Ureter (tissue), 1 donor: ENCODE data around the gene ATP7B. TPM values are rescaled to one million over a fixed set of nuclear protein-coding genes. Genes with fewer than 3 reads are reported as not detected.

ENCODE experiments used
- DNase-seq: peaks from one replicate; pipeline ENCODE4 v3.0.0-alpha.2; 2020; ENCODE audit warnings: low spot score
- total RNA-seq: library from RNA; stranded (reverse); gene quantifications from one replicate; pipeline ENCODE4 v1.2.4, GENCODE V29; 2023
- donor health status: DM: yes; HTN: yes; CAD: no.

Gene ATP7B
- total RNA-seq, 1 donor from 2014 or later, result 9.5 TPM

GRCh38 chr13:51978796-51979556, 32.3 kb downstream of the ATP7B start:
- DNase-seq, result no peak

- no peak for DNase-seq
Observed at GRCh38 chr13:51977625-51978024, 33.6 kb downstream of the ATP7B start.

- no peak for DNase-seq
Observed at GRCh38 chr13:51976890-51977289, 34.4 kb downstream of the ATP7B start.

- DNase-seq, result no peak
Observed at GRCh38 chr13:51976423-51976822, 34.8 kb downstream of the ATP7B start.

- DNase-seq, result no peak
Observed at GRCh38 chr13:51974482-51974881, 36.8 kb downstream of the ATP7B start.

- DNase-seq, result no peak
Observed at GRCh38 chr13:51971520-51972426, 39.5 kb downstream of the ATP7B start.

- DNase-seq, result no peak
Observed at GRCh38 chr13:51970349-51970748, 40.9 kb downstream of the ATP7B start.

- no peak for DNase-seq
Observed at GRCh38 chr13:51967482-51968446, 43.5 kb downstream of the ATP7B start.

GRCh38 chr13:51966186-51966585, 45.1 kb downstream of the ATP7B start:
- DNase-seq, result no peak

GRCh38 chr13:51961493-51962403, 49.5 kb downstream of the ATP7B start:
- DNase-seq, result no peak

- no peak for DNase-seq
Observed at GRCh38 chr13:51960766-51961165, 50.5 kb downstream of the ATP7B start.

GRCh38 chr13:51959773-51960172, 51.5 kb downstream of the ATP7B start:
- DNase-seq, result no peak

- no peak for DNase-seq
Observed at GRCh38 chr13:51958217-51958547, 53.1 kb downstream of the ATP7B start.

- no peak for DNase-seq
Observed at GRCh38 chr13:51957377-51958216, 53.7 kb downstream of the ATP7B start.

GRCh38 chr13:51956717-51957116, 54.5 kb downstream of the ATP7B start:
- no peak for DNase-seq

- DNase-seq, result no peak
Observed at GRCh38 chr13:51955816-51956603, 55.2 kb downstream of the ATP7B start.

- no peak for DNase-seq
Observed at GRCh38 chr13:51955281-51955771, 55.9 kb downstream of the ATP7B start.

GRCh38 chr13:51953347-51954195, 57.7 kb downstream of the ATP7B start:
- DNase-seq, result no peak
